ENCODE measurements around the gene STK16. TPM values are rescaled to one million over a fixed set of nuclear protein-coding genes. Genes with fewer than 3 reads are reported as not detected.

The STK16 gene
- total RNA-seq, 1 donor = 31.8 TPM

GRCh38 chr2:219216535-219216915 is 28.8 kb upstream of the STK16 start:
- H3K27ac ChIP-seq (ENCODE audit: low read depth, low read length) = no peak overlapping the region
- H4K20me1 ChIP-seq (ENCODE audit: insufficient read depth, low read length) = peaks cover 4% of the 10 kb centered on the region
- DNase-seq (ENCODE audit: insufficient read length, low spot score, missing footprints) = no peak
- H3K27me3 ChIP-seq (ENCODE audit: insufficient read depth, low read length) = no peaks in the 10 kb centered on the region
- H2AFZ ChIP-seq (ENCODE audit: low read length) = no peak overlapping the region
- no peak overlapping the region for H3K4me2 ChIP-seq (ENCODE audit: insufficient read depth, low read length)
- TF ChIP-seq CTCF (IDR thresholded peaks at IDR 0.05; ENCODE audit: extremely low read depth, low read depth, low read length) = no peak
- H3K9me3 ChIP-seq (ENCODE audit: low read depth, low read length) = no peaks in the 10 kb centered on the region
- H3K36me3 ChIP-seq (ENCODE audit: insufficient read depth, low read length) = peaks cover 52% of the 10 kb centered on the region
- no peak overlapping the region for H3K4me3 ChIP-seq (ENCODE audit: insufficient read depth, low read length)
- H3K79me2 ChIP-seq (ENCODE audit: insufficient read depth, low read length) = peaks cover 3% of the 10 kb centered on the region
- H3K4me1 ChIP-seq (ENCODE audit: insufficient read depth, low read length) = peaks cover 23% of the 10 kb centered on the region

GRCh38 chr2:219218217-219218731 is 27.0 kb upstream of the STK16 start:
- Histone ChIP-seq H3K36me3 (ENCODE audit: insufficient read depth, low read length) (peaks cover 54% of the 10 kb centered on the region), H3K27ac (ENCODE audit: low read depth, low read length) (peak overlapping the region; percentile 51), H3K4me3 (ENCODE audit: insufficient read depth, low read length) (peak overlapping the region; percentile 75), H3K9me3 (ENCODE audit: low read depth, low read length) (no peaks in the 10 kb centered on the region), H4K20me1 (ENCODE audit: insufficient read depth, low read length) (peaks cover 4% of the 10 kb centered on the region), H3K4me1 (ENCODE audit: insufficient read depth, low read length) (peaks cover 23% of the 10 kb centered on the region), H3K27me3 (ENCODE audit: insufficient read depth, low read length) (no peaks in the 10 kb centered on the region), H2AFZ (ENCODE audit: low read length) (peak overlapping the region; percentile 83), H3K79me2 (ENCODE audit: insufficient read depth, low read length) (peaks cover 3% of the 10 kb centered on the region), H3K4me2 (ENCODE audit: insufficient read depth, low read length) (peak overlapping the region; percentile 80)
- TF ChIP-seq CTCF (IDR thresholded peaks at IDR 0.05; ENCODE audit: extremely low read depth, low read depth, low read length) = no peak
- DNase-seq (ENCODE audit: insufficient read length, low spot score, missing footprints) = peak; percentile 98

- Histone ChIP-seq H3K4me1 (ENCODE audit: insufficient read depth, low read length) (peaks cover 23% of the 10 kb centered on the region), H3K79me2 (ENCODE audit: insufficient read depth, low read length) (peaks cover 3% of the 10 kb centered on the region), H2AFZ (ENCODE audit: low read length) (peak within 1 kb of the TSS; percentile 83), H3K9me3 (ENCODE audit: low read depth, low read length) (no peaks in the 10 kb centered on the region), H3K27ac (ENCODE audit: low read depth, low read length) (peak within 1 kb of the TSS; percentile 51), H3K27me3 (ENCODE audit: insufficient read depth, low read length) (no peaks in the 10 kb centered on the region), H4K20me1 (ENCODE audit: insufficient read depth, low read length) (peaks cover 8% of the 10 kb centered on the region), H3K4me2 (ENCODE audit: insufficient read depth, low read length) (peak within 1 kb of the TSS; percentile 80), H3K36me3 (ENCODE audit: insufficient read depth, low read length) (peaks cover 57% of the 10 kb centered on the region), H3K4me3 (ENCODE audit: insufficient read depth, low read length) (peak within 1 kb of the TSS; percentile 75)
- DNase-seq (ENCODE audit: insufficient read length, low spot score, missing footprints) = peak; percentile 99
- no peak for TF ChIP-seq CTCF (IDR thresholded peaks at IDR 0.05; ENCODE audit: extremely low read depth, low read depth, low read length)
Measured at GRCh38 chr2:219218732-219219701, 26.3 kb upstream of the STK16 start, which contains the start of gene ABCB6. ABCB6 (minus strand) TSS chr2:219218958; CDS start chr2:219218673, 285 bp downstream.

Data from osteoblast (primary cell).